Kidney (tissue), 14 donors: ENCODE measurements around the gene ZNF439. TPM values are rescaled to one million over a fixed set of nuclear protein-coding genes. Genes with fewer than 3 reads are reported as not detected.
A peak's percentile ranks its signal among the peaks of the same experiment; 100 is the strongest.

ENCODE experiments used
- DNase-seq, 5 donors: peaks; one replicate each; pipeline ENCODE4 v3.0.0-alpha.2; 2013 to 2020
- FAIRE-seq: peaks from 2 replicates; lab custom pipeline; 2012; peaks lifted over from hg19 to GRCh38; lab: Jason Lieb, UNC
- H3K27ac ChIP-seq, 2 donors: one replicate each; pipeline ENCODE4 v1.7.0; 2013; ENCODE audit warnings: low read depth in 2 of 2, low read length in 2 of 2, inconsistent platforms in 1 of 2
- H3K27me3 ChIP-seq: one replicate; pipeline ENCODE4 v1.7.1; 2013; ENCODE audit warnings: low read length, inconsistent platforms; ENCODE audit not compliant: control insufficient read depth, insufficient read depth
- H3K36me3 ChIP-seq, 3 donors: one replicate each; pipeline versions ENCODE4 v1.7.0 to v1.7.1; 2013; ENCODE audit warnings: low read length in 3 of 3, control low read depth in 1 of 3, inconsistent platforms in 1 of 3; ENCODE audit not compliant: insufficient read depth in 3 of 3, control insufficient read depth in 2 of 3
- H3K4me1 ChIP-seq, 3 donors: one replicate each; pipeline versions ENCODE4 v1.7.0 to v1.7.1; 2013; ENCODE audit warnings: low read length in 3 of 3, inconsistent platforms in 1 of 3, low read depth in 1 of 3; ENCODE audit not compliant: control insufficient read depth in 2 of 3, insufficient read depth in 2 of 3
- H3K4me3 ChIP-seq, 3 donors: one replicate each; pipeline versions ENCODE4 v1.7.0 to v1.8.1; 2013; ENCODE audit warnings: low read length in 3 of 3, control low read depth in 1 of 3, inconsistent platforms in 1 of 3
- H3K9ac ChIP-seq, 3 donors: one replicate each; pipeline versions ENCODE4 v1.7.0 to v1.7.1; 2013; ENCODE audit warnings: low read length in 3 of 3, control low read depth in 1 of 3, inconsistent platforms in 1 of 3
- H3K9me3 ChIP-seq, 3 donors: one replicate each; pipeline versions ENCODE4 v1.7.0 to v1.7.1; 2013; ENCODE audit warnings: low read length in 3 of 3, control low read depth in 1 of 3, inconsistent platforms in 1 of 3; ENCODE audit not compliant: control insufficient read depth in 2 of 3, insufficient read depth in 1 of 3
- intact Hi-C: fragments of 100-400 bp; cut with DNase I; formaldehyde crosslinking; loops from one replicate; pipeline ENCODE4 v1.11.1; 2022
- polyA plus RNA-seq: library from polyadenylated mRNA; stranded (reverse); fragments of 350-450 nt; fragmentation: Illumina TruSeq; extraction: RNeasy Lipid Tissue Mini Kit (QIAGEN cat#74804); gene quantifications from one replicate; pipeline ENCODE4 v1.2.3, GENCODE V29; 2014; ENCODE audit warnings: low read depth, low replicate concordance; ENCODE audit not compliant: insufficient read depth
- total RNA-seq: library from RNA; stranded (reverse); fragmentation: NEBNext Ultra II Directional; extraction: Animal tissue kit (Norgen Biotek cat#: 25700); gene quantifications from one replicate; pipeline ENCODE4 v1.2.1, GENCODE V29; 2021
- TF ChIP-seq, protein P1 (sequence below): IDR thresholded peaks from 3 replicates; pipeline ENCODE4 v1.5.1; 2012; ENCODE audit warnings: mild to moderate bottlenecking, moderate library complexity, borderline replicate concordance; ENCODE audit not compliant: insufficient read depth; ENCODE audit errors: extremely low read depth
- donor health status: control.
- donor health status: control.
- donor health status: control.
- donor health status: control.
- donor health status: control.
- donor health status: DM: yes; HTN: yes; CAD: no.
- donor health status: Normal renal cell carcinoma (clear cell type).

Gene ZNF439
- total and polyA plus RNA-seq, 2 donors from 2014 or later = 4.5 to 13.2 TPM

DNA sequence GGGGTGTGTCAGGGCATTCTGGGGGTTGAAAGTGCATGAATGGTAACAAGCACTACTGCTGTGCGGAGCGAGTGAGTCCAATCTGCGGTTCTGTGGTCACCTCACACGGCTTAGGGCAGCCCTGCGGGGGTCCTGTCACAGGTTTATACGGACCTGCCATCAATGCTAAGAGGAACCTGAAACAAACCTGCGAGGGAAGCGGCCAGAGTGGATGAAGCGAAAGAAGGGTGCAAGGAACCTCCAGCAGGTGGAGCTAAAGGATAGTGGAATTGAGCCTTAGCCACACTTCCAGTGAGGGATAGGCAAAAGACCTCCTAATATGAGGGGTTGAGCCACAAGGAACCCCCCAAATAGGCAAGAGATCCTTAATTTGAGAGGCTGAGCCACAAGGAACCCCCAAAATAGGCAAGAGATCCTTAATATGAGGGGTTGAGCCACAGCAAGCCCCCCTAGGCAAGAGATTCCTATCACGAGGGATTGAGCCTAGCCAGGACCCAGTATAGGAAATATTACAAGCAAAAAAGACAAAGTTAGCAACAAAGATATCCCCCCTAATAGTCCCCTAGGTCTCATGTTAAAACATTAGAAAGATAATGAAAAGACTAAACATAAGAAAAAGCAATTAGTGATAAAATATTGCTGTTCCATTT, 32.8 kb downstream of the ZNF439 start:
- DNase-seq = peak in 4 of 5 donors; percentile 69 to 83 (median 78)
- Histone ChIP-seq H3K4me3 (peak overlapping the region in 1 of 3 donors; percentile 3), H3K9me3 (no peaks in the 10 kb centered on the region), H3K4me1 (no peaks in the 10 kb centered on the region), H3K36me3 (no peaks in the 10 kb centered on the region), H3K27ac (no peak overlapping the region), H3K9ac (no peak overlapping the region), H3K27me3 (no peaks in the 10 kb centered on the region)
- intact Hi-C loops = no loop called here
- TF ChIP-seq, protein P1, sequence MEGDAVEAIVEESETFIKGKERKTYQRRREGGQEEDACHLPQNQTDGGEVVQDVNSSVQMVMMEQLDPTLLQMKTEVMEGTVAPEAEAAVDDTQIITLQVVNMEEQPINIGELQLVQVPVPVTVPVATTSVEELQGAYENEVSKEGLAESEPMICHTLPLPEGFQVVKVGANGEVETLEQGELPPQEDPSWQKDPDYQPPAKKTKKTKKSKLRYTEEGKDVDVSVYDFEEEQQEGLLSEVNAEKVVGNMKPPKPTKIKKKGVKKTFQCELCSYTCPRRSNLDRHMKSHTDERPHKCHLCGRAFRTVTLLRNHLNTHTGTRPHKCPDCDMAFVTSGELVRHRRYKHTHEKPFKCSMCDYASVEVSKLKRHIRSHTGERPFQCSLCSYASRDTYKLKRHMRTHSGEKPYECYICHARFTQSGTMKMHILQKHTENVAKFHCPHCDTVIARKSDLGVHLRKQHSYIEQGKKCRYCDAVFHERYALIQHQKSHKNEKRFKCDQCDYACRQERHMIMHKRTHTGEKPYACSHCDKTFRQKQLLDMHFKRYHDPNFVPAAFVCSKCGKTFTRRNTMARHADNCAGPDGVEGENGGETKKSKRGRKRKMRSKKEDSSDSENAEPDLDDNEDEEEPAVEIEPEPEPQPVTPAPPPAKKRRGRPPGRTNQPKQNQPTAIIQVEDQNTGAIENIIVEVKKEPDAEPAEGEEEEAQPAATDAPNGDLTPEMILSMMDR = peak; percentile 81
- no peak for FAIRE-seq

GRCh38 chr19:11882606-11883005, 34.1 kb downstream of the ZNF439 start:
- DNase-seq (no peak), FAIRE-seq (no peak)
- H3K36me3 ChIP-seq = no peaks in the 10 kb centered on the region
- no peak overlapping the region for H3K27ac ChIP-seq
- intact Hi-C loops = no loop called here
- TF ChIP-seq, protein P1 = no peak
- no peak overlapping the region for H3K9ac ChIP-seq
- H3K4me3 ChIP-seq = no peak overlapping the region
- H3K9me3 ChIP-seq = no peaks in the 10 kb centered on the region
- H3K27me3 ChIP-seq = no peaks in the 10 kb centered on the region
- peaks cover 0 to 5% (median 0%) of the 10 kb centered on the region in 3 donors for H3K4me1 ChIP-seq

DNA sequence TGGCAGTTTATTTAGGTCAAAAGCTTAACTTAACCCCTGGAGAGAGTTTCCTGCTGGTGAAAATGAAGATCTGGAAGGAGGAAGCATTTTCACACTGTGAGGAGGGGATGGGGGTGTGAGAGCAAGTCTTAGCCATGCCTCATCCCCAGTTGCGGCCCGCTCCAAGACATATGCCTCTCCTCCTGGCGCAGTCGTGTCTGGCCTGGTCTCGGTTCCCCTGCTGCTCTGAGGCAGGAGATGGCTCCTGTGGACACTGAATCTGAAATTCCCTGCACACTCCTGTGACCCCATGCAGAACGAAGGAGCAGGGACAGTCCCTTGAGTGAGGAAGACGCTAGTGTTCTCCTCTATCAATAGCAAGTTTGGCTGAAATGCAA, 38.7 kb downstream of the ZNF439 start:
- peak overlapping the region in 2 of 3 donors; percentile 62 for H3K9ac ChIP-seq
- intact Hi-C loops = no loop called here
- H3K4me3 ChIP-seq = peak overlapping the region; percentile 56 to 82 (median 79)
- H3K36me3 ChIP-seq = no peaks in the 10 kb centered on the region
- H3K27ac ChIP-seq = peak overlapping the region in 1 of 2 donors; percentile 95
- H3K9me3 ChIP-seq = no peaks in the 10 kb centered on the region
- TF ChIP-seq, protein P1 = no peak
- H3K4me1 ChIP-seq = peaks cover 0 to 7% (median 0%) of the 10 kb centered on the region in 3 donors
- DNase-seq = no peak
- FAIRE-seq = no peak
- no peaks in the 10 kb centered on the region for H3K27me3 ChIP-seq
